Gastrocnemius medialis (tissue), 4 donors: Measurements from ENCODE around the gene POLR2B. TPM values are rescaled to one million over a fixed set of nuclear protein-coding genes. Genes with fewer than 3 reads are reported as not detected.

Experiments
- ATAC-seq, 2 donors: fragments of 150-250 bp; one replicate each; pipeline ENCODE4 v1.9.1; 2016
- DNase-seq, 2 donors: peaks; one replicate each; pipeline ENCODE4 v3.0.0-alpha.2; 2019
- H3K27ac ChIP-seq, 4 donors: fragments of 200-600 bp; sonication (generic); 1 replicate in 1 of 4; 2 replicates in 3 of 4; pipeline ENCODE4 v1.5.1; 2016 to 2018; ENCODE audit warnings: mild to moderate bottlenecking in 2 of 4, moderate library complexity in 1 of 4
- H3K27me3 ChIP-seq, 3 donors: fragments of 200-600 bp; sonication (generic) in 2 of 3; 1 replicate in 1 of 3; 2 replicates in 2 of 3; pipeline versions ENCODE4 v1.5.1 to v1.6.0; 2016 to 2019; ENCODE audit warnings: mild to moderate bottlenecking in 1 of 3, moderate library complexity in 1 of 3
- H3K36me3 ChIP-seq, 2 donors: fragments of 200-600 bp; sonication (generic) in 1 of 2; one replicate each; pipeline ENCODE4 v1.5.1; 2017 to 2018
- H3K4me1 ChIP-seq, 2 donors: fragments of 200-600 bp; sonication (generic) in 1 of 2; one replicate each; pipeline ENCODE4 v1.5.1; 2016 to 2017; ENCODE audit warnings: mild to moderate bottlenecking in 2 of 2
- H3K4me3 ChIP-seq, 4 donors: fragments of 200-600 bp; sonication (generic) in 3 of 4; 1 replicate in 1 of 4; 2 replicates in 3 of 4; pipeline ENCODE4 v1.5.1; 2016 to 2019; ENCODE audit warnings: mild to moderate bottlenecking in 2 of 4
- H3K9me3 ChIP-seq, 3 donors: fragments of 200-600 bp; sonication (generic) in 2 of 3; 1 replicate in 1 of 3; 2 replicates in 2 of 3; pipeline ENCODE4 v1.5.1; 2016 to 2019
- POLR2A ChIP-seq, 2 donors: fragments of 450-650 bp; IDR thresholded peaks; one replicate each; pipeline ENCODE4 v1.6.1; 2017; ENCODE audit warnings: antibody characterized with exemption in 2 of 2, mild to moderate bottlenecking in 2 of 2, moderate library complexity in 2 of 2
- in situ Hi-C, 4 donors: fragments of 200-750 bp; cut with MboI; loops; one replicate each; pipeline versions ENCODE4 v1.15.0 to v1.8.0; 2017; ENCODE audit warnings: low sequenced_read_pairs in 4 of 4
- intact Hi-C: fragments of 100-400 bp; cut with DNase I; formaldehyde crosslinking; loops from one replicate; pipeline ENCODE4 v1.15.1; 2023; ENCODE audit warnings: low total_unique reads
- total RNA-seq, 4 donors: library from RNA; depleted of rRNA; stranded (reverse); fragments of >200 nt; gene quantifications; one replicate each; pipeline versions ENCODE4 v1.1.0 to v1.2.3, GENCODE V29; 2016
- TF ChIP-seq, protein P1 (sequence below), 5 experiments: fragments of 450-650 bp in 3 of 5; fragments of 200-600 bp in 2 of 5; sonication (generic) in 2 of 5; IDR thresholded peaks in 4 of 5; conservative IDR thresholded peaks in 1 of 5; 1 replicate in 4 of 5; 2 replicates in 1 of 5; pipeline ENCODE4 v1.5.1; 2016 to 2019; ENCODE audit warnings: antibody characterized with exemption in 5 of 5, mild to moderate bottlenecking in 3 of 5, moderate library complexity in 3 of 5

The POLR2B gene
- total RNA-seq, 4 donors from 2014 or later, result 67.1 to 90.7 (median 84.1) TPM

GRCh38 chr4:56972809-56973208, 5.9 kb upstream of the POLR2B start:
- intact Hi-C loops (no loop called here), in situ Hi-C loops (loop anchor here in 1 of 4 donors (10.0 kb wide), 1 partner anchor 68 kb away; the partner anchor contains the start of gene REST)
- no peaks in the 10 kb centered on the region for H3K9me3 ChIP-seq
- H3K27me3 ChIP-seq, result no peaks in the 10 kb centered on the region
- no peak overlapping the region for H3K27ac ChIP-seq
- DNase-seq (no peak), ATAC-seq (no peak)
- H3K4me3 ChIP-seq, result no peak overlapping the region
- peaks cover 15 to 21% of the 10 kb centered on the region in 2 donors for H3K4me1 ChIP-seq
- peaks cover 0 to 65% of the 10 kb centered on the region in 2 donors for H3K36me3 ChIP-seq
- TF ChIP-seq POLR2A (IDR thresholded peaks at IDR 0.05), result no peak
- TF ChIP-seq, protein P1, sequence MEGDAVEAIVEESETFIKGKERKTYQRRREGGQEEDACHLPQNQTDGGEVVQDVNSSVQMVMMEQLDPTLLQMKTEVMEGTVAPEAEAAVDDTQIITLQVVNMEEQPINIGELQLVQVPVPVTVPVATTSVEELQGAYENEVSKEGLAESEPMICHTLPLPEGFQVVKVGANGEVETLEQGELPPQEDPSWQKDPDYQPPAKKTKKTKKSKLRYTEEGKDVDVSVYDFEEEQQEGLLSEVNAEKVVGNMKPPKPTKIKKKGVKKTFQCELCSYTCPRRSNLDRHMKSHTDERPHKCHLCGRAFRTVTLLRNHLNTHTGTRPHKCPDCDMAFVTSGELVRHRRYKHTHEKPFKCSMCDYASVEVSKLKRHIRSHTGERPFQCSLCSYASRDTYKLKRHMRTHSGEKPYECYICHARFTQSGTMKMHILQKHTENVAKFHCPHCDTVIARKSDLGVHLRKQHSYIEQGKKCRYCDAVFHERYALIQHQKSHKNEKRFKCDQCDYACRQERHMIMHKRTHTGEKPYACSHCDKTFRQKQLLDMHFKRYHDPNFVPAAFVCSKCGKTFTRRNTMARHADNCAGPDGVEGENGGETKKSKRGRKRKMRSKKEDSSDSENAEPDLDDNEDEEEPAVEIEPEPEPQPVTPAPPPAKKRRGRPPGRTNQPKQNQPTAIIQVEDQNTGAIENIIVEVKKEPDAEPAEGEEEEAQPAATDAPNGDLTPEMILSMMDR (IDR thresholded peaks at IDR 0.05 in 4 of 5, conservative IDR thresholded peaks at IDR 0.05 in 1 of 5), result no peak

GRCh38 chr4:56973336-56973735, 5.4 kb upstream of the POLR2B start:
- no peak for TF ChIP-seq POLR2A (IDR thresholded peaks at IDR 0.05)
- TF ChIP-seq, protein P1 (IDR thresholded peaks at IDR 0.05 in 4 of 5, conservative IDR thresholded peaks at IDR 0.05 in 1 of 5), result no peak
- intact Hi-C loops, result no loop called here
- DNase-seq, result no peak
- no peak for ATAC-seq
- peaks cover 15 to 26% of the 10 kb centered on the region in 2 donors for H3K4me1 ChIP-seq
- H3K4me3 ChIP-seq, result no peak overlapping the region
- H3K9me3 ChIP-seq, result no peaks in the 10 kb centered on the region
- no peak overlapping the region for H3K27ac ChIP-seq
- no peaks in the 10 kb centered on the region for H3K27me3 ChIP-seq
- in situ Hi-C loops, result loop anchor here in 1 of 4 donors (10.0 kb wide), 1 partner anchor 69 kb away; the partner anchor contains the start of gene REST
- H3K36me3 ChIP-seq, result peaks cover 0 to 60% of the 10 kb centered on the region in 2 donors

GRCh38 chr4:56976283-56976836, 2.3 kb upstream of the POLR2B start:
- Histone ChIP-seq H3K36me3 (peaks cover 0 to 35% of the 10 kb centered on the region in 2 donors), H3K4me3 (peak overlapping the region; percentile 81 to 95 (median 90)), H3K9me3 (no peaks in the 10 kb centered on the region), H3K27ac (peak overlapping the region; percentile 81 to 94 (median 91)), H3K4me1 (peaks cover 34 to 46% of the 10 kb centered on the region in 2 donors), H3K27me3 (no peaks in the 10 kb centered on the region)
- TF ChIP-seq, protein P1 (IDR thresholded peaks at IDR 0.05 in 4 of 5, conservative IDR thresholded peaks at IDR 0.05 in 1 of 5), result no peak
- no peak for TF ChIP-seq POLR2A (IDR thresholded peaks at IDR 0.05)
- intact Hi-C loops (loop anchor here (5.0 kb wide), 1 partner anchor 319 kb away; no protein-coding TSS in a partner anchor), in situ Hi-C loops (loop anchor here in 2 of 4 donors (5.0 to 25.0 kb wide), 3 partner anchors 69 to 514 kb away; partner anchors contain the start of genes REST (in 2 of the 2) and SRP72 (in 1 of the 2))
- ATAC-seq (no peak), DNase-seq (no peak)

DNA sequence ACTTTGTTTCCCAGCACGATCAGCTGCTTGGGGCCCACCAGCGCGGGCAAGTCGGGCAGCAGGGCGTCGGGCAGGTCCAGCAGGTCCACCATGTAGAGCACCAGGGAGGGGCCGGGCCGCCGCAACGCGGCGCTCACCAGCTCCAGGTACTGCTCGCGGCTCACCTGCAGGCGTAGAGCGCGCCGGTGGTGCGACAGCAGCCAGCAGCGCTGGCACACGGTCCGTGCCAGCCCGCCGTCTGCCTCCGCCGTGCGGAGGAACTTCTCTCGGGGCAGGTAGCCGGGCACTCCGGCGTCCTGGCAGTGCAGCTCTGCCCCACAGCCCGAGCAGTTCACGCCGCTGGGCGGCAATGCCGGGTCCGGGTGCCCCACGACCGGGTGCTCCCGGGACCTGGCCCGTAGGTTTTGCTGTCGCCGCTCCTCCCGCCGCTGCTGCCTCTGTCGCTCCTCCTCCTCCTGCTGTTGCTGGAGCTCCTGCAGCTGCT, 1.8 kb upstream of the POLR2B start:
- DNase-seq (peak in 1 of 2 donors; percentile 36), ATAC-seq (peak; percentile 14 to 32)
- Histone ChIP-seq H3K9me3 (no peaks in the 10 kb centered on the region), H3K4me1 (peaks cover 40 to 51% of the 10 kb centered on the region in 2 donors), H3K27ac (peak overlapping the region; percentile 81 to 94 (median 91)), H3K4me3 (peak overlapping the region; percentile 81 to 95 (median 90)), H3K36me3 (peaks cover 0 to 30% of the 10 kb centered on the region in 2 donors), H3K27me3 (no peaks in the 10 kb centered on the region)
- intact Hi-C loops, result loop anchor here (1.0 to 5.0 kb wide), 3 partner anchors 19 to 320 kb away; no protein-coding TSS in a partner anchor
- TF ChIP-seq, protein P1 (IDR thresholded peaks at IDR 0.05 in 4 of 5, conservative IDR thresholded peaks at IDR 0.05 in 1 of 5), result peak in 1 of 5 experiments; percentile 20
- TF ChIP-seq POLR2A (IDR thresholded peaks at IDR 0.05), result no peak
- in situ Hi-C loops, result loop anchor here in 2 of 4 donors (5.0 to 25.0 kb wide), 3 partner anchors 70 to 515 kb away; partner anchors contain the start of genes REST (in 2 of the 2) and SRP72 (in 1 of the 2)
